ENCODE results near the gene NUDT8.

DNA sequence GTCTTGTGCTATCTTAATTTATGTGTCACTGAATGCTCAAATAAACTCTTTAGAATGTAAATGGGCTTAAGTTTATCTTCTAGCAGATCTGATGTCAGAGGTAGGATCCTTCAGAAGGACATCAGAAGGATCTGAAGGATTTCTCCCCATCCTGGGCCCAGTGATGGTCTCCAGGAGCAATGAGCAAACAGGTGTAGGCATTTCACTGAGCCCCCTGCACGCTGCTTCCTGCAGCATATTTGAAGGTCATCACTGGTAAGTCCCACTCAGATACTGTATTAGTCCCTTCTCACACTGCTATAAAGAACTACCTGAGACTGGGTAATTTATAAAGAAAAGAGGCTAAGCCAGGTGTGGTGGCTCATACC is 41.6 kb downstream of the NUDT8 start:
- no peak for TF ChIP-seq EZH2 (IDR thresholded peaks at IDR 0.05)
- TF ChIP-seq POLR2AphosphoS5 (IDR thresholded peaks at IDR 0.05; ENCODE audit: borderline replicate concordance, low read depth, low read length), result no peak
